Activated T-cell treated with anti-CD3 and anti-CD28 coated beads for 1 hour (primary cell): ENCODE measurements around the gene LIME1.

Source experiments
- DNase-seq: peaks from one replicate; pipeline ENCODE4 v3.0.0-alpha.2; 2020; ENCODE audit warnings: low read depth

LIME1 gene

GRCh38 chr20:63737945-63738686 lies 1.7 kb downstream of the LIME1 start:
- no peak for DNase-seq

- no peak for DNase-seq
Measured at GRCh38 chr20:63738687-63739129, 2.2 kb downstream of the LIME1 start.

GRCh38 chr20:63739130-63740069 lies 2.9 kb downstream of the LIME1 start, which contains the start of gene SLC2A4RG:
SLC2A4RG (plus strand) TSS chr20:63739776; CDS start chr20:63739913, 137 bp downstream.
- DNase-seq, result peak; percentile 57

GRCh38 chr20:63740070-63740626 lies 3.7 kb downstream of the LIME1 start:
- DNase-seq, result no peak

- DNase-seq, result no peak
Measured at GRCh38 chr20:63740627-63741353, 4.3 kb downstream of the LIME1 start.

GRCh38 chr20:63741354-63741675 lies 4.9 kb downstream of the LIME1 start:
- no peak for DNase-seq

- DNase-seq, result no peak
Measured at GRCh38 chr20:63741676-63742380, 5.4 kb downstream of the LIME1 start.

- DNase-seq, result no peak
Measured at GRCh38 chr20:63742381-63743024, 6.0 kb downstream of the LIME1 start.

- DNase-seq, result no peak
Measured at GRCh38 chr20:63743210-63743970, 6.9 kb downstream of the LIME1 start.

- no peak for DNase-seq
Measured at GRCh38 chr20:63744158-63744557, 7.7 kb downstream of the LIME1 start.

- no peak for DNase-seq
Measured at GRCh38 chr20:63744574-63745423, 8.3 kb downstream of the LIME1 start.

GRCh38 chr20:63745424-63745805 lies 9.0 kb downstream of the LIME1 start:
- no peak for DNase-seq

GRCh38 chr20:63745961-63746731 lies 9.7 kb downstream of the LIME1 start:
- no peak for DNase-seq

GRCh38 chr20:63746751-63747315 lies 10.4 kb downstream of the LIME1 start:
- no peak for DNase-seq

GRCh38 chr20:63747622-63748069 lies 11.2 kb downstream of the LIME1 start:
- DNase-seq, result no peak

- DNase-seq, result no peak
Measured at GRCh38 chr20:63748070-63748933, 11.8 kb downstream of the LIME1 start.

- DNase-seq, result no peak
Measured at GRCh38 chr20:63748934-63749270, 12.4 kb downstream of the LIME1 start.
